ENCODE data around the gene CACTIN. TPM values are rescaled to one million over a fixed set of nuclear protein-coding genes. Genes with fewer than 3 reads are reported as not detected.

The CACTIN gene
- total and polyA plus RNA-seq, 2 experiments from 2014 or later, result 6.9 to 29.1 TPM

GRCh38 chr19:3605770-3606169 is 20.8 kb downstream of the CACTIN start:
- Histone ChIP-seq H3K4me3 (peak overlapping the region; percentile 70), H3K9me2 (ENCODE audit: insufficient read depth) (no peaks in the 10 kb centered on the region), H3K79me2 (ENCODE audit: insufficient read depth) (no peaks in the 10 kb centered on the region), H3K4me2 (ENCODE audit: unreplicated experiment) (peak overlapping the region; percentile 68), H3K9me3 (ENCODE audit: low read depth) (no peaks in the 10 kb centered on the region), H3K4me1 (ENCODE audit: insufficient read depth) (no peaks in the 10 kb centered on the region), H3K36me3 (ENCODE audit: low read depth) (no peaks in the 10 kb centered on the region), H4K20me1 (ENCODE audit: insufficient read depth) (no peaks in the 10 kb centered on the region), H3K27ac (no peak overlapping the region), H2AFZ (peak overlapping the region; percentile 80; the same call in 1 of the 2 replicates), H3K27me3 (replicated peaks; ENCODE audit: insufficient read depth) (no peaks in the 10 kb centered on the region), H3K9ac (peak overlapping the region; percentile 79; the same call in 1 of the 2 replicates), H3F3A (ENCODE audit: insufficient read depth) (no peaks in the 10 kb centered on the region; the same call in 1 of the 2 replicates)
- in situ Hi-C loops (cut with MboI), result loop anchor here (25.0 kb wide), 1 partner anchor 293 kb away; no protein-coding TSS in a partner anchor
- WGBS, 2 experiments (ENCODE audit: low coverage in 1 of 2, low lambda C conversion rate in 2 of 2, missing lambda C conversion rate in 2 of 2), result 75 to 79% methylated on average over 5 of the region's 5 CpGs
- TF ChIP-seq EZH2 (IDR thresholded peaks at IDR 0.05; ENCODE audit: insufficient read depth, poor library complexity, severe bottlenecking) (no peak), EZH2phosphoT487 (IDR thresholded peaks at IDR 0.05; ENCODE audit: insufficient read depth, low read depth) (no peak)
- no peak for DNase-seq

DNA sequence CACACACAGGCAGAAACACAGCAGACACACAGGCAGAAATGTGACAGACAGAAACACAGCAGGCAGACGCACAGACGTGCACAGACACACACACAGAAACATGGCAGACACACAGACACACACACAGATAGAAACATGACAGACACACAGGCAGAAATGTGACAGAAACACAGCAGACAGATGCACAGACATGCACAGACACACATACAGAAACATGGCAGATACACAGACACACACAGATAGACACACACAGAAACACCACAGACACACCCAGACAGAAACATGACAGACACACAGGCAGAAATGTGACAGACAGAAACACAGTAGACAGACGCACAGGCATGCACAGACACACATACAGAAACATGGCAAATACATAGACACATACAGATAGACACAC is 21.2 kb downstream of the CACTIN start:
- Histone ChIP-seq H3K4me2 (ENCODE audit: unreplicated experiment) (no peak overlapping the region), H3F3A (ENCODE audit: insufficient read depth) (no peaks in the 10 kb centered on the region; the same call in 1 of the 2 replicates), H3K4me3 (no peak overlapping the region), H3K79me2 (ENCODE audit: insufficient read depth) (no peaks in the 10 kb centered on the region), H3K9me2 (ENCODE audit: insufficient read depth) (no peaks in the 10 kb centered on the region), H2AFZ (no peak overlapping the region), H3K9me3 (ENCODE audit: low read depth) (no peaks in the 10 kb centered on the region), H3K9ac (no peak overlapping the region), H4K20me1 (ENCODE audit: insufficient read depth) (no peaks in the 10 kb centered on the region), H3K27me3 (replicated peaks; ENCODE audit: insufficient read depth) (no peaks in the 10 kb centered on the region), H3K27ac (no peak overlapping the region), H3K36me3 (ENCODE audit: low read depth) (no peaks in the 10 kb centered on the region), H3K4me1 (ENCODE audit: insufficient read depth) (no peaks in the 10 kb centered on the region)
- no peak for DNase-seq
- TF ChIP-seq EZH2phosphoT487 (IDR thresholded peaks at IDR 0.05; ENCODE audit: insufficient read depth, low read depth), result no peak
- TF ChIP-seq EZH2 (IDR thresholded peaks at IDR 0.05; ENCODE audit: insufficient read depth, poor library complexity, severe bottlenecking), result no peak
- in situ Hi-C loops (cut with MboI), result loop anchor here (25.0 kb wide), 1 partner anchor 293 kb away; no protein-coding TSS in a partner anchor
- WGBS, 2 experiments (ENCODE audit: low coverage in 1 of 2, low lambda C conversion rate in 2 of 2, missing lambda C conversion rate in 2 of 2), result 89 to 98% methylated on average over 3 of the region's 3 CpGs

GRCh38 chr19:3604987-3605343 is 21.6 kb downstream of the CACTIN start:
- Histone ChIP-seq H4K20me1 (ENCODE audit: insufficient read depth) (no peaks in the 10 kb centered on the region), H3K9me2 (ENCODE audit: insufficient read depth) (no peaks in the 10 kb centered on the region), H3K27ac (no peak overlapping the region), H3F3A (ENCODE audit: insufficient read depth) (no peaks in the 10 kb centered on the region; the same call in 1 of the 2 replicates), H2AFZ (no peak overlapping the region), H3K27me3 (replicated peaks; ENCODE audit: insufficient read depth) (no peaks in the 10 kb centered on the region), H3K79me2 (ENCODE audit: insufficient read depth) (no peaks in the 10 kb centered on the region), H3K4me2 (ENCODE audit: unreplicated experiment) (no peak overlapping the region), H3K4me3 (no peak overlapping the region), H3K4me1 (ENCODE audit: insufficient read depth) (no peaks in the 10 kb centered on the region), H3K9ac (no peak overlapping the region), H3K36me3 (ENCODE audit: low read depth) (no peaks in the 10 kb centered on the region), H3K9me3 (ENCODE audit: low read depth) (no peaks in the 10 kb centered on the region)
- in situ Hi-C loops (cut with MboI), result loop anchor here (25.0 kb wide), 1 partner anchor 293 kb away; no protein-coding TSS in a partner anchor
- 76 to 82% methylated on average over 9 to 11 of the region's 11 CpGs for WGBS, 2 experiments (ENCODE audit: low coverage in 1 of 2, low lambda C conversion rate in 2 of 2, missing lambda C conversion rate in 2 of 2)
- DNase-seq, result no peak
- TF ChIP-seq EZH2phosphoT487 (IDR thresholded peaks at IDR 0.05; ENCODE audit: insufficient read depth, low read depth), result no peak
- no peak for TF ChIP-seq EZH2 (IDR thresholded peaks at IDR 0.05; ENCODE audit: insufficient read depth, poor library complexity, severe bottlenecking)

GRCh38 chr19:3604227-3604986 is 22.2 kb downstream of the CACTIN start:
- no peak overlapping the region for H3K4me2 ChIP-seq (ENCODE audit: unreplicated experiment)
- no peaks in the 10 kb centered on the region for H3K27me3 ChIP-seq (replicated peaks; ENCODE audit: insufficient read depth)
- no peaks in the 10 kb centered on the region for H3K9me2 ChIP-seq (ENCODE audit: insufficient read depth)
- H3K4me3 ChIP-seq, result no peak overlapping the region
- TF ChIP-seq EZH2 (IDR thresholded peaks at IDR 0.05; ENCODE audit: insufficient read depth, poor library complexity, severe bottlenecking) (no peak), EZH2phosphoT487 (IDR thresholded peaks at IDR 0.05; ENCODE audit: insufficient read depth, low read depth) (no peak)
- no peaks in the 10 kb centered on the region for H3K9me3 ChIP-seq (ENCODE audit: low read depth)
- H4K20me1 ChIP-seq (ENCODE audit: insufficient read depth), result no peaks in the 10 kb centered on the region
- in situ Hi-C loops (cut with MboI), result loop anchor here (25.0 kb wide), 1 partner anchor 292 kb away; no protein-coding TSS in a partner anchor
- H3F3A ChIP-seq (ENCODE audit: insufficient read depth), result no peaks in the 10 kb centered on the region; the same call in 1 of the 2 replicates
- H3K9ac ChIP-seq, result no peak overlapping the region
- no peaks in the 10 kb centered on the region for H3K79me2 ChIP-seq (ENCODE audit: insufficient read depth)
- no peaks in the 10 kb centered on the region for H3K4me1 ChIP-seq (ENCODE audit: insufficient read depth)
- no peaks in the 10 kb centered on the region for H3K36me3 ChIP-seq (ENCODE audit: low read depth)
- no peak for DNase-seq
- 82 to 83% methylated on average over 21 to 27 of the region's 27 CpGs for WGBS, 2 experiments (ENCODE audit: low coverage in 1 of 2, low lambda C conversion rate in 2 of 2, missing lambda C conversion rate in 2 of 2)
- no peak overlapping the region for H2AFZ ChIP-seq
- H3K27ac ChIP-seq, result no peak overlapping the region

All from GM23248 (cell line).